ENCODE results near the gene CALML5.

Gene CALML5

GRCh38 chr10:5533098-5533731 lies 33.8 kb upstream of the CALML5 start:
- DNase-seq (ENCODE audit: low spot score), result no peak

- no peak for DNase-seq (ENCODE audit: low spot score)
These were observed 33.3 kb upstream of the CALML5 start for GRCh38 chr10:5532618-5533097.

DNA sequence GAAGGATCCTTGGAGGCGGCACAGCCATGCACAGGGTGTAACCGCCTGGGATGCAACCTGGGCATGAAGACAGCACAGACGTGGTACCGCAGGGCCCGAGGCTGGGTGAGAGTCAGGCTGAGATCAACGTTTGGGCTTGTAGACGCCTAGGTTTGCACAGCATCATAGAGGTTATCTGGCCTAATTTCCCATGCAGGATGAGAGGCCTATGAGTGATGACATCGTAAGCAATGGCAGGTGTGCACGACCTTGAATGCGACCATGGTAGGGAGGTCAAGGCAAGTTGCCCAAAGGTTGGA lies 32.9 kb upstream of the CALML5 start:
- DNase-seq (ENCODE audit: low spot score), result no peak

DNA sequence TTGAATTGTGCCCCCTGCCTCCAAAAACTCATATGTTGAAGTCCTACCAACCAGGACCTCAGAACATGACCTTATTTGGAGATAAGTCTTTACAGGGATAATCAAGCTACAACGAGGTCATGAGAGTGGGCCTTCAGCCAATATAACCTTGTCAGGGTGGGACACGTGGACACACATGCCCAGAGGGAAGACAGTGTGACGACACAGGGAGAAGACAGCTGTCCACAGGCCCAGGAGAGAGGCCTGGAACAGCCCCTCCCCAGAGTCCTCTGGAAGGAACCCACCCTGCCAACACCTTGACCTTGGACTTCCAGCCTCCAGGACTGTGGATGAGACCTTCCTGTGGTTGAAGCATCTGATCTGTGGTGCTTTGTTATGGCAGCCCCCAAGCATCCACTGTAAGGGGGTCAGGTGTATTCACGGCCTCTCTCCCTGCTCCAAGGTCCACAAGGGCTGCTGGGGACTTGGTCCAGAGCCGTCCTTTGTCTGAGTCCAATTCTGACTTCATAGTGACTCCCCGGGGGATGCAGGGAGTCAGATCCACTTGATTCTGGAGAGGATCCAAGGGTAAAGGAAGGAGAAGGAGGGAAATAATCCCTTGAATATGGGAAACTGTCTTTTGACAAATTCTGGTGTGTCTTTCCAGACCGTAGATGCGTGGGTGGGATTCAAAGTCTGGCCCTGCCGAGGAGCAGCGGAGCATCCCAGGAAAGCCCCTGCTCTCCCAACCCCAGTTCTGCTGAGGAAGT lies 32.4 kb upstream of the CALML5 start:
- no peak for DNase-seq (ENCODE audit: low spot score)

DNA sequence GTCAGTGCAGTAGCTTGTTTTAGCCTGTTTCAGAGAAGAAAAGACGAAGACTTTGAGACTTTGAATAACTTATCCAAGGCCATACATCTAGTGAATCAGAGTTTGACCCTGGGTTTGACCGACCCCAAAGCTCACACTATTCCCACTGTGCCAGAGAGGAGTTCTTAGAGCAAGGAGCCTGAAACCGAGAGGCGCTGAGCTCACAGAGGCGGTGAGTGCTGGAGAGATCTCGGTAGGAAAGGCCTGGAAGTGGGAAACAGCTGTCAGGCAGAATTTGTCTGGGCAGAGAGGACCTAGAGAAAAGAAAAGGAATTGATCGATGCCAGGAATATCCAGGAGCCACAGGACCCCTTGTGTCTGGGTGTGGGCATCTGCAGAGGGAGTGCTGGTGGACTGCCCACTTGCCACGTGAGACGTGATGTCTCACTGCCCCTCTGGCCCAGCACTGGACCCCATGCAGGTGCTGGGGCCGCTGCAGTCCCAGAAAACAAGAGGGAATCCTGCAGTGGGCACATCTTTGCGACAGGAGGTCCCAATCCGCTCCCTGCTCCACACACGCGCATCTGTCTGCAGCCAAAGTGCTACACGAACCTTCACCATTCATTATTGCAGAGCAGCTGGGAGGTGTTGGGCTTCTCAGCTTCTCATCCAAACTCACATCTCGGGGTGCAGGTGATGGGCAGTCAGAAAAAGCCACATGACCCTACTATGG lies 31.6 kb upstream of the CALML5 start:
- DNase-seq (ENCODE audit: low spot score), result no peak

GRCh38 chr10:5530412-5530806 lies 31.0 kb upstream of the CALML5 start:
- DNase-seq (ENCODE audit: low spot score), result no peak

DNA sequence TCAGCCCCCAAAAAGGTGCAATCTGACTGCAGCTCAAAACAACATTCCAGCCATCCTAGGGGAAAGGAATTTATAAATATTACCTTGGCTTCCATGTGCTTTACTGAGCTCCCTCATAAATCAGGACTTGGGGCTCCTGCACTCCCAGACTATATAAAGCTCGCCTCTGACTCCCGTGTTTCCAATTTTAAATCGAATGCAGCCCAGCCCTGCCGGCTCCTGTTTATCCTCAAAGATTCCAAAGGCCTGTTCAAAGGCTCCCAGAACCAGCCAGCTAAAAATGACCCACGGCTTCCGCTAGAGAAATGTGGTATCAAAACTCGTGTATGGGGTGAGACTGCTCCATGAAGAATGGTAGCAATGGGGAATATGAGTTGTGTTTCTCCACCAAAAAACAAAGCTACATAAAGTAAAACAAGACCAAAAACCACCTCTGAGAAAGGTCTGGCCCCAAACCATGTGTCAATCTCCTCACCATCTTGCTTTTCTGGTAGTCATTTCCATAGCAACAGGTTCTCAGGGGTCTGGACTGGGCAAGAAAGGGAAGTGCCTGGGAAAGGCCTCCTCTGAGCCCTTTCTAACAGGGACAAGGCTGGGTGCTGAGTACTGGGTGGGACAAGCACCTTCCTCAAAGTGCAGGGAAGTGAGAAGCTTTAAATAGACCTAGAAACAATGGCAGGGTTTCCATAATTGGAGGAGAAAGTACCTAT lies 30.5 kb upstream of the CALML5 start:
- no peak for DNase-seq (ENCODE audit: low spot score)

- DNase-seq (ENCODE audit: low spot score), result no peak
These were observed 29.8 kb upstream of the CALML5 start for GRCh38 chr10:5528989-5529701.

DNA sequence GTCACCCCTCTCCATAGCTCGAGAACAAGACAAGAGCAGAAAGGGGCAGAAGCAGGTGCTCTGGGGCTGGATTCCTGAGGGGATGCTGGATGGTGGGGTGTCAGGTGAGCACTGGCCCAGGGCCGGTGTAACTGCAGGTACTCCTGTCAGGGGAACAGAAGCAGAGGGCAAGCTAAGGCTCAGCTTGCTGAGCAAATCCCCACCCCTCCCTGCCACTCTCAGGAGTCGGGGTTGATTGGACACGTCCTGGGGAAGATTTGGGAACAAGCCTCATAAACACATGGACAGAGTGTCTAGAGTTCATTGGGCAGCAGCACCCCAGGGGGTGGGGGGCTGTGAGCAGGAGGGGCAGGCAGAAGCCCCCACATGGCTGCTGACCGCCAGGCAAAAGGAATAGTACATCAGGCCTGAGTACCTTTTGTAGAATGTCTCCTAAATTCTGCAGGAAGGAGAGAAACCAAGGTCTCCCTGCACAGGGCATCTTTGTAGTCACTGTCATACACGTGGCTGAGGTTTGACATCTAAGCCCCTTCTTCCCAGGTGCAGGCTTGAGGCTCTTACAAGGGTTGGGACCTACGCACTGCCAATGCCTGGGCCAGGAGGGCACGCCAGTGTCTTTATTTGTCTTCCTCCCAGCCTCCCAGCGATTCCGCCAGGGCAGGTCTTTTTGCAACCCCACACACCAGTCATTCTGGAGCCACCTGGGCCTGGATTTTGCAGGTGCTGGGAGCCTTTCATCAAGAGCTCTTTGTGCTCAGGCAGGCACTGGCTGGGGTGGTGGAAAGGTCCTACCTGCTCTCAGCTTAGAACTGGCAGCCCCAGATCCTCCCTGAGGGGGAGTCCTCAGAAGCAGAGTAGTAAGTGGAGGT lies 28.2 kb upstream of the CALML5 start:
- no peak for DNase-seq (ENCODE audit: low spot score)

DNA sequence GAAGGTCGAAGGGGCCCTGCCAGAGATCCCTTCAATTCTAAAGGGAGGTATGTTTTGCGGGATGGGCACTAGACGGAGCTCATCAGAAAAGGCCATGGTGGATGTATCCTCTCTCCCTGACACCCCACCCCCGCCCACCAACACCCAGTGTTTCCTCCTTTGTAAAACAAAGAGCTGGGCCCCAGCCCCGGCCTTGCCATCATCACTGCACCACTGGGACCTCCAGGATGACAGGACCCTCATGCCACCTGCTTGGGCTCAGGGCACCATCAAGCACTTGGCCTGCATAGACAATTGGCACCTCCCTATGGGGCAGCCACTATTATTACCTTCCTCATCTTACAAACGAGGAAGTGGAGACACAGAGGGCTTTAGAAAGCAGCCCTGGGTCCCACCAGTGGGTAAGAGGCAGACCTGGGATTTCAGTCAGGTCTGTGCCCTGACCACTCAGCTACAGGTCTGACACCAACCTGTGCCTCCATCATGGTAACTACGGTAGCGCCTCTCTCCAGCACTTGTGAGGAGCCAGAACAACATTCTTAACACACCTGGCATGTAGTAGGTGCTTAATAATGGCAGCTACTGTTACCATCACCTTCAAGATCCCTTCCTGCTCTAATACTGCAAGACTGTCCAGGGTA lies 27.4 kb upstream of the CALML5 start:
- no peak for DNase-seq (ENCODE audit: low spot score)

DNA sequence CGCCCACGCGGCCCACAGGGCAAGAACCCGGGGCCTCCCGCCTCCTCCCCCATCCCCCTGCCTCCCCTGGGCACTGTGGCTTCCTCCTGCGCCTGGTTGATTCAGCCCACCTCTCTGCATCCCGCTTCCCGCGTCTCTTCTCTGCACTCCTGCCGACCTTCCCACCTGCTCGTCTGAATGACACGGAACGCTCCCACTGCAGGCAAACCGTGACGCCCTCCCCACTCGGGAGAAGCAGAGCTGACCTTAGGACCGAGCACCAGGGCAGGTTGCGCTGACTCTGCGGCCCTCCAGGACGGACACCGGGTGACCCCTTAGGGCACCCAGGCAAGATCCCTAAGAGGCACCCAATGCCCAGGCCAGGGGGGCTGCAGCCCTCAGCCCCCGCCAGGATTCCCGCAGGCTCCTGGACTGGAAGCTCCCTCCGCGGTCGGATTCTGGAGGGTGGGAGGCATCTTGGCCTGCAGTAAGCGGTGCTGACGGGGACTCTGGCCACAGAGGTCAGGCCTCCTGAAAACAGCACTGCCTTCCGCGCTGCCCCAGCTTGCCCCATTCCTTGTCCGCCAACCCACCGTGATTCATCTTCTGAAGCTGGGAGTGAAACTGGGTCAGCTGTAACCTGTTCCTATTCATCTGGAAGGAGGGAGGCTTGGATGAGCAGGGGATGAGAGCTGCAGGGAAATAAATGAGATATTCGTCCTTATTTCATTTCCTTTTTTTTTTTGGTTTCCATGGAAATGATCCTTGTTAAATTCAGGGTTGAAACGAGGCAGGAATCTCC lies 26.4 kb upstream of the CALML5 start:
- DNase-seq (ENCODE audit: low spot score), result no peak

GRCh38 chr10:5524641-5525560 lies 25.5 kb upstream of the CALML5 start, which contains the start of gene CALML3:
TSS of gene CALML3 (plus strand) at chr10:5524961. CDS start at chr10:5525086, 125 bp downstream.
- no peak for DNase-seq (ENCODE audit: low spot score)

DNA sequence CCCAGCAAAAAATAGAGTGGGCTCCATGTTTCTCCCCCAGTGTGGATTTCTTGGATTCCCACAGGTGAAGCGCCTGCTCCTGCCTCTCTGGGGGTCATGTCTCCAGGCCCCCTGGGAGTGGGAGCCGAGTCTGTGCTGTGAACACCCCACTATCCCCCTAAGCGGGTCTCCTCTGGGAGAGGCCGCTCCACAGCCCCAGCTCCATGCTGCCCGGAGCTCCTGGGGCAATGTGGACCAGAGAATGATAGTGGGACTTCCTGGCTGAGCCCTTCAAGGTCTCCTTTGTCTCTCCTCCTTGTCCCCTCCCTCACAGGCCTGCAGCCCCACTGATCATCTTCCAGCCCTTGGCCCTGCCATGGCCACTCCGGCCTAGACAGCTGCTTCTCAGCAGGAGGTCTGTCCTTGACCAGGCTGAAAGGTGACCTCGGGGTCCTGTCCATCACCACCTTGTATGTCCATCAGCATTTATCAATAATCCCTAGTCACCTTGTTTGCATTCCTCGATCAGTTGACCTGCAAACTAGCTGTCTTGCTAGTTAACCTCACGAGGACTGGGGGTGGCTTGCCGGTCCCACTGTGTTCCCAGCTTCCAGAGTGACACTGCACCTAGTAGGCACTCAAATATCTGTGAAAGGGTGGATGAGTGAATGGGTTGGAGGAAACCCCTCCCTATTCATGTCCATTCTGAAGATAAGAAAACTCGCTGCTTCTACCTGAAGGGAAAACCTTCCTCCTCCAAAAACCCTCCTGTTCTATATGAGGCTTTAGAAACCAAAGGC lies 24.6 kb upstream of the CALML5 start:
- no peak for DNase-seq (ENCODE audit: low spot score)

DNA sequence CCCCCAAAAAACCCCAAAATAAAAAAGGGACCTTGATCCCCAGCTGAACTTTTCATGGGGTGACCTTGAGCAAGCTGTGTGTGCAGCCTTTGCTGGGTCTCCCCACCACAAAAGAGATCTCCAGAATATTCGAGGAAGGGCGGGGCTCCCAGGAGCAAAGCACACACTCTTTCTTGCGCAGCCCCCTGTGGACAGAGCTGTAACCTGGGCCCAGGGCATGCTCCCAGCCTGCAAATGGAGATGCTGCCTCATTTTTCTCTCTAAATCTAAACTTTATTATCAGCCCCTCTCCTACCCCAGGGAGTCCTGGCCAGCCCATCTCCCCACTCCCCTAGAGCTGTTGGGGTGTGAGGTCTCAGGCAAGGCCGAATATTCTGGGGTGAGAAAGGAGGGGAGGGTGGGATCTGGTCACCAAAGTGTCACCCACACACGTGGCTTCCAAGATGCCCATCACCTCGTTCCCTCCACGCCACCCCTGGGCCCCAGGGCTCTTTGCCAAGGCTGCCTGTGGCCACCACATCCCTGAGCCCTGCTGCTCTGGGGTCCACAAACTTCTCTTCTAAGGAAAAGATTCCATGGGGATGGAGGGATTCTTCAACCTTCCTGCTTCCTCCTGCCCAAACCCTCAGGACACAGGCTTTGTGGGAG lies 23.7 kb upstream of the CALML5 start:
- no peak for DNase-seq (ENCODE audit: low spot score)

DNA sequence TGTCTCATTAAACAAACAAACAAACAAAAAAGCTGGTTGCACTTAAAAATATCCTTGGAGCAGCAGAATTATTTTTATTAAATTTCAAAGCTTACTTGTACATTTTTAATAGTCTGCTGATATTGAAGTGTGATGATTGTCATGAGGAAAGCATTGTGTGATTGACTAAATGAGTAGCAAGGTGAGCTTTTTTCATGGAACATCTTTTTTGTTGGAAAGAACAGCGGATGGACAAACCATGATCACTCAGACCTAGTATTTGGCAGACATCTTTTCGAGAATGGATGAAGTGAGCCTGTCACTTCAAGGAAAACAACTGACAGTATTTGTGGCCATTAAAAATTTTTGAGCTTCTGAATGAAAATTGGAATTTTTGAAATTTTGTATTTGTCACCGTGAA lies 19.7 kb upstream of the CALML5 start:
- no peak for DNase-seq (ENCODE audit: low spot score)

- no peak for DNase-seq (ENCODE audit: low spot score)
These were observed 18.8 kb upstream of the CALML5 start for GRCh38 chr10:5518143-5518542.

DNA sequence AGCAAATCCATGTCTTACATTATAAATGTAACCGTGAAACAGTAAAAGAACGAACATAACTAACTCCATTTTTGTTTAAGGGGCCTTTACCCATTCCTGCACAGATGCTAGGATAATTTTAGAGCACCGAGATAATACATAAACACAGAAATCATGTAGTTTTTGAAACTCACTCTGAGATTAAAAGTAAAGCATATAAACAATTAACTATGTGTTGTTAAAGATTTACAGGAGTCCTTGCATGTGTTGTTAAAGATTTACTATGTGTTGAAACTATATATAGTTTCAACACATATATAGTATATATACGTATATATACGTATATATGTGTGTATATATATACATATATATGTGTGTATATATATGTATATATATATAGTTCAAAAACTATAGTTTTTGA lies 18.2 kb upstream of the CALML5 start:
- no peak for DNase-seq (ENCODE audit: low spot score)

Measured in AG08395 (cell line).